Peyer's patch (tissue), 4 donors: ENCODE measurements around the gene GJA4. TPM values are rescaled to one million over a fixed set of nuclear protein-coding genes. Genes with fewer than 3 reads are reported as not detected.

Source experiments
- DNase-seq, 3 donors: peaks; one replicate each; pipeline ENCODE4 v3.0.0-alpha.2; 2017 to 2019
- H3K27ac ChIP-seq, 4 donors: fragments of 200-600 bp; sonication (generic); one replicate each; pipeline ENCODE4 v1.5.1; 2016 to 2019
- H3K27me3 ChIP-seq, 2 donors: fragments of 200-600 bp; sonication (generic); one replicate each; pipeline ENCODE4 v1.5.1; 2019
- H3K36me3 ChIP-seq, 3 donors: fragments of 200-600 bp; sonication (generic); one replicate each; pipeline ENCODE4 v1.5.1; 2016 to 2019
- H3K4me1 ChIP-seq, 4 donors: fragments of 200-600 bp; sonication (generic); one replicate each; pipeline ENCODE4 v1.5.1; 2016 to 2019
- H3K4me3 ChIP-seq, 4 donors: fragments of 200-600 bp; sonication (generic); 1 replicate in 3 of 4; 2 replicates in 1 of 4; pipeline ENCODE4 v1.5.1; 2016 to 2019; ENCODE audit warnings: mild to moderate bottlenecking in 1 of 4
- H3K9me3 ChIP-seq, 4 donors: fragments of 200-600 bp; sonication (generic); one replicate each; pipeline ENCODE4 v1.5.1; 2016 to 2019; ENCODE audit warnings: mild to moderate bottlenecking in 1 of 4
- POLR2A ChIP-seq, 2 donors: fragments of 450-650 bp; IDR thresholded peaks; one replicate each; pipeline ENCODE4 v1.5.1; 2017; ENCODE audit warnings: antibody characterized with exemption in 2 of 2, mild to moderate bottlenecking in 2 of 2, moderate library complexity in 2 of 2
- total RNA-seq, 4 donors: library from RNA; depleted of rRNA; stranded (reverse); fragments of >200 nt; gene quantifications; one replicate each; pipeline ENCODE4 v1.1.0, GENCODE V29; 2016
- TF ChIP-seq, protein P1 (sequence below), 6 experiments: fragments of 450-650 bp in 4 of 6; fragments of 200-600 bp in 2 of 6; sonication (generic) in 1 of 6; IDR thresholded peaks; one replicate each; pipeline ENCODE4 v1.5.1; 2017 to 2019; ENCODE audit warnings: antibody characterized with exemption in 6 of 6, mild to moderate bottlenecking in 3 of 6, moderate library complexity in 1 of 6

GJA4 gene
- total RNA-seq, 4 donors from 2014 or later: 2.5 to 6.1 (median 4.3) TPM

DNA sequence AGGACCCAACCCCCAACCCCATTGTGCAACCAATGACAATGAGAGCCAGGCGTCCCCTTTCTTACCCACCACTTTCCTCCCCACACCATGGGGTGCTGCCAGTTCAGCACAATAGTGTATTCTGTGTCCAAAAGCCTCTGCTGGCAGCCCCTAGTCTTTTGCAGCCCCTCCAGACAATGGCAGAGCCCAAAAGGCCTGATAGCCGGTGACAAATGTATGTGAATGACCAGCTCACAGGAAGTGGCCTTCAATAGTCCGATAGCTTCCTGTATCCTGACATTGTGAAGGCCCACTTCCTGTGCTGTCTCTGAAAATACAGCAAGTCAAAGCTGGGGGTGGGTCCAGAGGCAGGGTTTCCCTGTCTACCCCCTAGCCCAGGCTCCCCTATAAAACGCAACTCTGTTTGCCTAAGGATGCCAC lies 50.2 kb downstream of the GJA4 start:
- H3K36me3 ChIP-seq: peaks cover 0 to 9% (median 0%) of the 10 kb centered on the region in 3 donors
- no peak for TF ChIP-seq POLR2A (IDR thresholded peaks at IDR 0.05)
- TF ChIP-seq, protein P1, sequence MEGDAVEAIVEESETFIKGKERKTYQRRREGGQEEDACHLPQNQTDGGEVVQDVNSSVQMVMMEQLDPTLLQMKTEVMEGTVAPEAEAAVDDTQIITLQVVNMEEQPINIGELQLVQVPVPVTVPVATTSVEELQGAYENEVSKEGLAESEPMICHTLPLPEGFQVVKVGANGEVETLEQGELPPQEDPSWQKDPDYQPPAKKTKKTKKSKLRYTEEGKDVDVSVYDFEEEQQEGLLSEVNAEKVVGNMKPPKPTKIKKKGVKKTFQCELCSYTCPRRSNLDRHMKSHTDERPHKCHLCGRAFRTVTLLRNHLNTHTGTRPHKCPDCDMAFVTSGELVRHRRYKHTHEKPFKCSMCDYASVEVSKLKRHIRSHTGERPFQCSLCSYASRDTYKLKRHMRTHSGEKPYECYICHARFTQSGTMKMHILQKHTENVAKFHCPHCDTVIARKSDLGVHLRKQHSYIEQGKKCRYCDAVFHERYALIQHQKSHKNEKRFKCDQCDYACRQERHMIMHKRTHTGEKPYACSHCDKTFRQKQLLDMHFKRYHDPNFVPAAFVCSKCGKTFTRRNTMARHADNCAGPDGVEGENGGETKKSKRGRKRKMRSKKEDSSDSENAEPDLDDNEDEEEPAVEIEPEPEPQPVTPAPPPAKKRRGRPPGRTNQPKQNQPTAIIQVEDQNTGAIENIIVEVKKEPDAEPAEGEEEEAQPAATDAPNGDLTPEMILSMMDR (IDR thresholded peaks at IDR 0.05): no peak
- H3K27me3 ChIP-seq: no peaks in the 10 kb centered on the region
- no peak overlapping the region for H3K4me3 ChIP-seq
- H3K4me1 ChIP-seq: no peaks in the 10 kb centered on the region
- H3K27ac ChIP-seq: no peak overlapping the region
- no peaks in the 10 kb centered on the region for H3K9me3 ChIP-seq
- no peak for DNase-seq

DNA sequence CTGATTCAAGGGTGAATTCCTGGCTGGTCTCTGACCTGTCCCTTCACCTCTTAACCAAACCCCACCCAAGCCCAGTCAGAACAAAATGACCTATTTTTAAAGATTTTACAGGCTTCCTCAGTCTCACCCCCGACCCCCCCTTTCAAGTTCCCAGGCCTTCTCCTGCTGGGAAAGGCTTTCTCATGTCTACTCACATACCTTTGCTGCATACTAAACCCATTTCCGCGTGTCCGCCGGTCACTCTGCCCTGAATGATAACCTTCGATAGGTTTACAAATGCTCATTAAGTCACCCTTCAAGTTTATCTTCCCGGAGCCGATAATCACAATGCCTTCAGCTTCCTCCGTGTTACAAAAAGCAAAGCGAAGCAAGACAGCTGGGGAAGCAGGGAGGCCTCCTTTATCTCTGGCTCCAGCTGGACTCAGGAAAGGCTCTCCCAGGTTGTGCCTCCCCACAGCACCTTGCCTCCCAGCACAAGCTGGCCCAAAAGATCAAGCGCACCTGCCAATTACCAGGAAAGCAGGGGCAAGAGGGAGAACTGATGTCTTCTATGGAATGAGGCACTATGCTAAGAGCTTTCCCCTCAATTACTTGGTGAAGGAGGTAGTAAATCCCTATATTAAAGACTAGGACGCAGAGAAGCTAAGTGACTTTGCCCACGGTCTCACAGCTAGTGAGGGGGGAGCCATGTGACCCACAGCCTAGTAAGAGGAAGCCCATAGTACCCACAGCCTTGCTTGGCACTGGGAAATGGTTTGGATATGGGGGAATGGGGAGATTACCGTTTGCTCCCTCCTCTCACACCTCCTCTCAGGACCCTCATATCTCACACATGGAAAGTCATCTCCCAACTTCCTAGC lies 50.8 kb downstream of the GJA4 start:
- Histone ChIP-seq H3K4me1 (no peaks in the 10 kb centered on the region), H3K27ac (no peak overlapping the region), H3K9me3 (no peaks in the 10 kb centered on the region), H3K36me3 (peaks cover 0 to 12% (median 0%) of the 10 kb centered on the region in 3 donors), H3K27me3 (no peaks in the 10 kb centered on the region), H3K4me3 (no peak overlapping the region)
- no peak for DNase-seq
- no peak for TF ChIP-seq POLR2A (IDR thresholded peaks at IDR 0.05)
- TF ChIP-seq, protein P1 (IDR thresholded peaks at IDR 0.05): no peak

DNA sequence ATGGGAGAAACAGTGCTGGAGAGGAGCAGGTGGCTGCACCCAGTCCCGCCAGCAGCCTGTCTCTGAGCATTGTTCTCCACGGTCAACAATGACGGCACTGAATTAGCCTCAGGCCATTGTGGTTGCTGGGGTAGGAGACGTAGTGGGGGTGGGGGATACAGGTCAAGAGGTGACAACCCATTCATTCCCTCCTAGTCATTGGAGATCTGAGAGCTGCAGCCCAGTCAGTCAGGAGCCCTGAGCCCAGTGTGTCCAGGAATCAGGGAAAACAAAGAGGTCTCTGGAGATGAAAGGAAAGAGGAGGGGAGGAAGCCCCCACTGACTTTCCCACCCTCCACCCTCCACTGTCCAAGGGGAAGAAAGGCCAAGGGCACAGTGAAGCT lies 51.4 kb downstream of the GJA4 start:
- no peak overlapping the region for H3K4me3 ChIP-seq
- H3K36me3 ChIP-seq: peaks cover 0 to 12% (median 0%) of the 10 kb centered on the region in 3 donors
- H3K27me3 ChIP-seq: no peaks in the 10 kb centered on the region
- DNase-seq: no peak
- no peaks in the 10 kb centered on the region for H3K9me3 ChIP-seq
- H3K27ac ChIP-seq: no peak overlapping the region
- TF ChIP-seq, protein P1 (IDR thresholded peaks at IDR 0.05): no peak
- no peak for TF ChIP-seq POLR2A (IDR thresholded peaks at IDR 0.05)
- H3K4me1 ChIP-seq: no peaks in the 10 kb centered on the region

Other genes with a start within 250 kb of the GJA4 start
- gene GJB5, start 38.0 kb upstream of the GJA4 start, total RNA-seq: not detected
- not detected for gene GJB4, start 33.3 kb upstream of the GJA4 start, total RNA-seq
- 1 to 10 TPM in 3 of 4 donors, not detected in 1; 1.5 to 1.9 (median 1.7) TPM for gene GJB3, start 11.8 kb upstream of the GJA4 start, total RNA-seq
- 10 to 100 TPM; 10.7 to 40.3 (median 30.0) TPM for gene SMIM12, start 66.8 kb downstream of the GJA4 start, total RNA-seq
- gene DLGAP3, start 136.7 kb downstream of the GJA4 start, total RNA-seq: under 1 TPM in 2 of 4 donors, not detected in 2; 0.53 to 0.83 TPM
- gene TMEM35B, start 192.3 kb downstream of the GJA4 start, total RNA-seq: 10 to 100 TPM in 3 of 4 donors, 1 to 10 TPM in 1; 7.4 to 22.8 (median 14.7) TPM
- gene ZMYM6, start 238.9 kb downstream of the GJA4 start, total RNA-seq: 10 to 100 TPM; 23.1 to 36.9 (median 31.1) TPM